Limb (tissue), 2 donors: Measurements from ENCODE around the gene ARHGAP22.

Source experiments
- DNase-seq, 2 donors: peaks; one replicate each; pipeline ENCODE4 v3.0.0-alpha.2; 2016; ENCODE audit errors: extremely low spot score in 2 of 2

The ARHGAP22 gene

DNA sequence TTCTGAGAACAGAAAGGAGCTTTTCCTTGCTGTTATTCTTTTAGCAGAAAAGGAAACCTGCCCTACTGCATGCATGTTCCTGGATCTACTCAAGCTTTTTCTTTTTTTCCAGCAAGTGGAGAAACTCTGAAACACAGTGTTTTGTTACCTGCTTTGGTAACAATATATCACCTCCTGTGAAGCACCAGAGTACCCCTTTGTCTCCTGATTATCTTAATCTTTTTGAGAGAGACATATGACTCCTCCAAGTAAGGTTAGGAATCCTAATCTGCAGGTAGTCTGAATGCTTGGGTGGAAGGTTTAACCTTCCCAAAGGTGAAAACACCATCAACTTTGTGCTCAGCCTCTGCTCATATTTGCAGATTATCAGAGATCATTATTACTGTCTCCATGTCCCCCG, 205.3 kb downstream of the ARHGAP22 start:
- DNase-seq = no peak

GRCh38 chr10:48399056-48399541, 205.8 kb downstream of the ARHGAP22 start:
- DNase-seq = no peak

DNA sequence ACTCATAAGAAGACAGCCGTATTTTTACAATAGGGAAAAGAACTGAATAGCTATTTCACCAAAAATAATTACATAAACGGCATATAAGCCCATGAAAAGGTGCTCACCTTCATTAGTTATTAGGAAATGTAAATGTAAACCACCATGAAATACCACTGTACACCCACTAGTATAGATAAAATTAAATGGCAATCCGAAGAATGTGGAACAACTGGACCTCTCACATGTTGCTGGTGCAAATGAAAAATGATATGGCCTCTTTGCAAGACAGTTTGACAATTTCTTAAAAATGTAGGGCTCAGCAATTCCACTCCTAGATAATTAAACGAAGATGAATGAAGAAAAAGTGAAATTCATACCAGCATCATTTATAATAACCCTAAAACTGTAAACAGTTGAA, 206.6 kb downstream of the ARHGAP22 start:
- DNase-seq = no peak
